ENCODE data around the gene TMEM245. TPM values are rescaled to one million over a fixed set of nuclear protein-coding genes. Genes with fewer than 3 reads are reported as not detected.

Gene TMEM245
- total and polyA plus RNA-seq, 10 of the 15 experiments (the other 5 are each of a cell fraction or from before 2014, with no cell fraction given): 7.4 to 36.1 (median 19.0) TPM

DNA sequence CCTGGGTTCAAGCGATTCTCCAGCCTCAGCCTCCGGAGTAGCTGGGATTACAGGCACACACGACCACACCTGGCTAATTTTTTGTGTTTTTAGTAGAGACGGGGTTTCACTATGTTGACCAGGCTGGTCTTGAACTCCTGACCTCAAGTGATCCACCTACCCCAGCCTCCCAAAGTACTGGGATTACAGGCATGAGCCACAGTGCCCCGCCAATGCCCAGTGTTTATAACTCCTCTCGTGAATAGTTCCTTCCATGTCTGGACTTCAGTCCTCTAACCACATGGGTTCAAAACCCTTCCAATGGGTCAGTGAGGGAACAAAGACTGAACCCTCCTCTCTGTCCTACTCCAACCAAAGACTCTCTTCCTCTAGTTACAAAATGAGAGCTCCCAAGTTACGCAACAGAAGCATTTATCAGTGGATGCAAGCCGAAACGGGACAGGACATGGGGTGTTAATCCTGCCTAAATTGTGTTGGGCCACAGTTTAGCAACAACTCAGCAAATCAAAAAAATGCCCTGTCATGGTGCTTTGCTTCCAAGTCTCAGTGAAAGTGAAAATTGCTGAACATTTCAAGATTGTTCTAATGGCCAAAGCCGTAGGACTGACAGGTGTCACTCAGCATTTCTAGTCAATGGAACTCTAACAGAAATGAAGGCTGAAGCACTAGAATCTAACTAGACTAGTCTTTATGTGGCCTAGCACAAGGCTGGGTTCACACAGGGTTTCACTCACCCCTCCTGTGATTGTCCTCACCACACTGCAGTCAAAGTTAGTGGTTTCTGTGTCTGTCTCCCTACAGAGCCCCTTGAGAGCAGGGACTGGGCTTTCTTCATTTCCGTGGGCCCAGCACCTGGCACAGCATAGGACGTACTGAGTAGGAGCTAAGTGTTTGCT, 3.2 kb upstream of the TMEM245 start:
- Histone ChIP-seq H3K9me3 (replicated peaks; ENCODE audit: control insufficient read depth, insufficient read depth, low read length) (no peaks in the 10 kb centered on the region), H3K9ac (ENCODE audit: control insufficient read depth, insufficient read depth, low read length) (no peak overlapping the region), H3K4me1 (ENCODE audit: control insufficient read depth, insufficient read depth, low read length) (peaks cover 7% of the 10 kb centered on the region; the same call in 1 of the 2 replicates), H4K20me1 (ENCODE audit: control insufficient read depth, insufficient read depth) (no peaks in the 10 kb centered on the region), H3K4me3 (no peak overlapping the region), H2AFZ (ENCODE audit: control insufficient read depth, low read depth, low read length) (peak overlapping the region; percentile 58), H3K36me3 (ENCODE audit: control insufficient read depth in 2 of 2, insufficient read depth in 2 of 2, low read length in 1 of 2) (no peaks in the 10 kb centered on the region), H3K4me2 (ENCODE audit: control insufficient read depth, insufficient read depth) (peak overlapping the region; percentile 18), H3K27me3 (replicated peaks in 1 of 2; ENCODE audit: control insufficient read depth in 2 of 2, insufficient read depth in 2 of 2, low read length in 1 of 2) (no peaks in the 10 kb centered on the region), H3K27ac (ENCODE audit: control insufficient read depth, insufficient read depth) (peak overlapping the region; percentile 0; the same call in 1 of the 2 replicates), H3K79me2 (ENCODE audit: control insufficient read depth, insufficient read depth, low read length) (peaks cover 17% of the 10 kb centered on the region)
- POLR2A ChIA-PET: interaction anchor here (0.6 to 0.7 kb wide), 3 partner anchors 11 to 1345 kb away, joined by 4 to 7 read pairs (median 4); no protein-coding TSS in a partner anchor
- peak; percentile 48; the same call in 1 of the 2 replicates for TF ChIP-seq BACH1 (IDR thresholded peaks at IDR 0.05; ENCODE audit: borderline replicate concordance)
- no peak for TF ChIP-seq KLF5 (IDR thresholded peaks at IDR 0.05; ENCODE audit: partially characterized antibody)
- TF ChIP-seq RUNX3 (IDR thresholded peaks at IDR 0.05; ENCODE audit: low read length): peak; percentile 30; the same call in 1 of the 2 replicates
- TF ChIP-seq, protein P1, sequence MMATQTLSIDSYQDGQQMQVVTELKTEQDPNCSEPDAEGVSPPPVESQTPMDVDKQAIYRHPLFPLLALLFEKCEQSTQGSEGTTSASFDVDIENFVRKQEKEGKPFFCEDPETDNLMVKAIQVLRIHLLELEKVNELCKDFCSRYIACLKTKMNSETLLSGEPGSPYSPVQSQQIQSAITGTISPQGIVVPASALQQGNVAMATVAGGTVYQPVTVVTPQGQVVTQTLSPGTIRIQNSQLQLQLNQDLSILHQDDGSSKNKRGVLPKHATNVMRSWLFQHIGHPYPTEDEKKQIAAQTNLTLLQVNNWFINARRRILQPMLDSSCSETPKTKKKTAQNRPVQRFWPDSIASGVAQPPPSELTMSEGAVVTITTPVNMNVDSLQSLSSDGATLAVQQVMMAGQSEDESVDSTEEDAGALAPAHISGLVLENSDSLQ (IDR thresholded peaks at IDR 0.05): peak; percentile 88
- TF ChIP-seq, protein P2, sequence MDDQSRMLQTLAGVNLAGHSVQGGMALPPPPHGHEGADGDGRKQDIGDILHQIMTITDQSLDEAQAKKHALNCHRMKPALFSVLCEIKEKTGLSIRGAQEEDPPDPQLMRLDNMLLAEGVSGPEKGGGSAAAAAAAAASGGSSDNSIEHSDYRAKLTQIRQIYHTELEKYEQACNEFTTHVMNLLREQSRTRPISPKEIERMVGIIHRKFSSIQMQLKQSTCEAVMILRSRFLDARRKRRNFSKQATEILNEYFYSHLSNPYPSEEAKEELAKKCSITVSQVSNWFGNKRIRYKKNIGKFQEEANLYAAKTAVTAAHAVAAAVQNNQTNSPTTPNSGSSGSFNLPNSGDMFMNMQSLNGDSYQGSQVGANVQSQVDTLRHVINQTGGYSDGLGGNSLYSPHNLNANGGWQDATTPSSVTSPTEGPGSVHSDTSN (IDR thresholded peaks at IDR 0.05; ENCODE audit: insufficient replicate concordance, low read depth, low read length): peak; percentile 87
- no peak for TF ChIP-seq TARDBP (IDR thresholded peaks at IDR 0.05; ENCODE audit: borderline replicate concordance)
- CTCF ChIA-PET: no interaction called here
- RAD21 ChIA-PET (ENCODE audit: unreplicated experiment): no interaction called here
- intact Hi-C loops (cut with micrococcal nuclease; ENCODE audit: unreplicated experiment): no loop called here
- ATAC-seq (no peak), FAIRE-seq (no peak), DNase-seq (ENCODE audit: low read depth, low spot score) (no peak)
- WGBS (ENCODE audit: insufficient coverage, insufficient replicate concordance, low lambda C conversion rate, missing lambda C conversion rate): 58% methylated on average over 12 of the region's 12 CpGs
- SMC1A ChIA-PET (ENCODE audit: uncharacterized antibody, unreplicated experiment): interaction anchor here (0.7 to 1.1 kb wide), 2 partner anchors 14 to 23 kb away, joined by 4 to 5 read pairs; no protein-coding TSS in a partner anchor
- in situ Hi-C loops (cut with MboI): no loop called here
- BruUV-seq (replicated peaks): no TSS peak
